Testis (tissue), 3 donors: ENCODE measurements around the gene TOMT. TPM values are rescaled to one million over a fixed set of nuclear protein-coding genes. Genes with fewer than 3 reads are reported as not detected.

Source experiments
- DNase-seq: peaks from one replicate; pipeline ENCODE4 v3.0.0-alpha.2; 2019
- H3K27ac ChIP-seq, 2 donors: fragments of 200-600 bp; sonication (generic); one replicate each; pipeline ENCODE4 v1.5.1; 2019
- H3K27me3 ChIP-seq: fragments of 200-600 bp; sonication (generic); one replicate; pipeline ENCODE4 v1.5.1; 2019
- H3K36me3 ChIP-seq: fragments of 200-600 bp; sonication (generic); one replicate; pipeline ENCODE4 v1.5.1; 2017; ENCODE audit warnings: low read depth; ENCODE audit errors: missing control alignments
- H3K4me1 ChIP-seq: fragments of 200-600 bp; sonication (generic); one replicate; pipeline ENCODE4 v1.5.1; 2019
- H3K4me3 ChIP-seq, 2 donors: fragments of 200-600 bp; sonication (generic); one replicate each; pipeline ENCODE4 v1.5.1; 2017 to 2019
- H3K9me3 ChIP-seq: fragments of 200-600 bp; sonication (generic); one replicate; pipeline ENCODE4 v1.5.1; 2017
- CTCF ChIP-seq, 3 experiments: fragments of 450-650 bp in 2 of 3; fragments of 200-600 bp in 1 of 3; sonication (generic) in 1 of 3; IDR thresholded peaks; one replicate each; pipeline ENCODE4 v1.5.1; 2016 to 2019; ENCODE audit warnings: antibody characterized with exemption in 3 of 3, mild to moderate bottlenecking in 2 of 3, moderate library complexity in 1 of 3
- POLR2A ChIP-seq: fragments of 450-650 bp; IDR thresholded peaks from one replicate; pipeline ENCODE4 v1.6.1; 2017; ENCODE audit warnings: antibody characterized with exemption, mild to moderate bottlenecking, moderate library complexity
- WGBS, 2 donors: methylation state at CpG; one replicate each; pipeline ENCODE4 v1.1.5; 2018; 5-methylcytosine and 5-hydroxymethylcytosine counted together
- intact Hi-C: fragments of 100-400 bp; cut with DNase I; formaldehyde crosslinking; loops from one replicate; pipeline ENCODE4 v1.15.1; 2023; ENCODE audit warnings: low total_unique reads
- polyA plus RNA-seq: library from polyadenylated mRNA; stranded (reverse); fragments of 350-450 nt; fragmentation: Illumina TruSeq; extraction: RNeasy Lipid Tissue Mini Kit (QIAGEN cat#74804); gene quantifications from one replicate; pipeline ENCODE4 v1.2.3, GENCODE V29; 2014; ENCODE audit warnings: low read depth, low replicate concordance; ENCODE audit not compliant: insufficient read depth
- total RNA-seq, 2 donors: library from RNA; depleted of rRNA; stranded (reverse); fragments of >200 nt; gene quantifications; one replicate each; pipeline ENCODE4 v1.2.3, GENCODE V29; 2016

Gene TOMT
- total and polyA plus RNA-seq, 3 donors from 2014 or later, result 0.43 TPM; not detected in 2

- DNase-seq, result peak; percentile 86
- H3K27ac ChIP-seq, result no peak overlapping the region
- H3K4me3 ChIP-seq, result no peak overlapping the region
- no peaks in the 10 kb centered on the region for H3K27me3 ChIP-seq
- WGBS, 2 donors, result 54 to 65% methylated on average over 4 of the region's 4 CpGs
- peaks cover 3% of the 10 kb centered on the region for H3K4me1 ChIP-seq
- H3K36me3 ChIP-seq, result no peaks in the 10 kb centered on the region
- intact Hi-C loops, result no loop called here
- TF ChIP-seq POLR2A (no peak), CTCF (IDR thresholded peaks at IDR 0.05) (peak; percentile 73 to 81 (median 74))
- no peaks in the 10 kb centered on the region for H3K9me3 ChIP-seq
Observed at GRCh38 chr11:72091292-72091691, 14.4 kb upstream of the TOMT start.

GRCh38 chr11:72098741-72099140 lies 7.0 kb upstream of the TOMT start:
- Histone ChIP-seq H3K4me3 (no peak overlapping the region), H3K9me3 (no peaks in the 10 kb centered on the region), H3K27me3 (no peaks in the 10 kb centered on the region), H3K27ac (no peak overlapping the region), H3K4me1 (peaks cover 21% of the 10 kb centered on the region), H3K36me3 (no peaks in the 10 kb centered on the region)
- TF ChIP-seq POLR2A (no peak), CTCF (IDR thresholded peaks at IDR 0.05) (no peak)
- no peak for DNase-seq
- intact Hi-C loops, result no loop called here
- 93 to 94% methylated on average over 3 of the region's 3 CpGs for WGBS, 2 donors

GRCh38 chr11:72100009-72100408 lies 5.7 kb upstream of the TOMT start:
- no peaks in the 10 kb centered on the region for H3K36me3 ChIP-seq
- DNase-seq, result no peak
- 75 to 87% methylated on average over 3 of the region's 3 CpGs for WGBS, 2 donors
- intact Hi-C loops, result no loop called here
- no peaks in the 10 kb centered on the region for H3K9me3 ChIP-seq
- no peak overlapping the region for H3K4me3 ChIP-seq
- H3K4me1 ChIP-seq, result peaks cover 23% of the 10 kb centered on the region
- TF ChIP-seq CTCF (IDR thresholded peaks at IDR 0.05) (no peak), POLR2A (no peak)
- no peaks in the 10 kb centered on the region for H3K27me3 ChIP-seq
- H3K27ac ChIP-seq, result no peak overlapping the region

- no peak for DNase-seq
- TF ChIP-seq POLR2A (no peak), CTCF (IDR thresholded peaks at IDR 0.05) (no peak)
- Histone ChIP-seq H3K9me3 (no peaks in the 10 kb centered on the region), H3K4me1 (peaks cover 23% of the 10 kb centered on the region), H3K4me3 (no peak overlapping the region), H3K27ac (no peak overlapping the region), H3K36me3 (no peaks in the 10 kb centered on the region), H3K27me3 (no peaks in the 10 kb centered on the region)
- WGBS, 2 donors, result 78 to 88% methylated on average over 1 of the region's 1 CpG
- intact Hi-C loops, result no loop called here
Observed at GRCh38 chr11:72100462-72100861, 5.3 kb upstream of the TOMT start.

GRCh38 chr11:72102162-72102561 lies 3.6 kb upstream of the TOMT start:
- WGBS, 2 donors, result 32 to 43% methylated on average over 4 of the region's 4 CpGs
- no peak for TF ChIP-seq CTCF (IDR thresholded peaks at IDR 0.05)
- TF ChIP-seq POLR2A, result no peak
- H3K4me1 ChIP-seq, result peaks cover 23% of the 10 kb centered on the region
- no peaks in the 10 kb centered on the region for H3K9me3 ChIP-seq
- intact Hi-C loops, result no loop called here
- H3K27ac ChIP-seq, result peak overlapping the region; percentile 94 to 95
- peak overlapping the region; percentile 94 to 98 for H3K4me3 ChIP-seq
- H3K27me3 ChIP-seq, result no peaks in the 10 kb centered on the region
- no peaks in the 10 kb centered on the region for H3K36me3 ChIP-seq
- DNase-seq, result no peak
